Muscle layer of duodenum (tissue), 2 donors: ENCODE measurements around the gene RPS6KA5.
A peak's percentile ranks its signal among the peaks of the same experiment; 100 is the strongest.
"Not testable (repeated sequence)": the region's sequence is repeated elsewhere in the genome, so short reads cannot be mapped to it uniquely, and the experiment has no call there.

Source experiments
- H3K27ac ChIP-seq: one replicate; pipeline ENCODE4 v1.7.0; 2013; ENCODE audit warnings: mild to moderate bottlenecking, low read length
- H3K27me3 ChIP-seq: one replicate; pipeline ENCODE4 v1.7.0; 2013; ENCODE audit warnings: low read depth, mild to moderate bottlenecking, control low read depth, low read length
- H3K36me3 ChIP-seq, 2 donors: one replicate each; pipeline ENCODE4 v1.7.0; 2013; ENCODE audit warnings: low read length in 2 of 2, control low read depth in 1 of 2, mild to moderate bottlenecking in 1 of 2; ENCODE audit not compliant: insufficient read depth in 2 of 2, control insufficient read depth in 1 of 2
- H3K4me1 ChIP-seq, 2 donors: one replicate each; pipeline ENCODE4 v1.7.0; 2013; ENCODE audit warnings: low read length in 2 of 2, mild to moderate bottlenecking in 2 of 2, control low read depth in 1 of 2, moderate library complexity in 1 of 2; ENCODE audit not compliant: insufficient read depth in 2 of 2, control insufficient read depth in 1 of 2
- H3K4me3 ChIP-seq, 2 donors: one replicate each; pipeline ENCODE4 v1.7.0; 2013; ENCODE audit warnings: low read length in 2 of 2, low read depth in 1 of 2, mild to moderate bottlenecking in 1 of 2
- H3K9me3 ChIP-seq, 2 donors: one replicate each; pipeline ENCODE4 v1.7.0; 2013; ENCODE audit warnings: low read length in 2 of 2, control low read depth in 1 of 2, mild to moderate bottlenecking in 1 of 2; ENCODE audit not compliant: control insufficient read depth in 1 of 2
- donor health status: healthy.

The RPS6KA5 gene

DNA sequence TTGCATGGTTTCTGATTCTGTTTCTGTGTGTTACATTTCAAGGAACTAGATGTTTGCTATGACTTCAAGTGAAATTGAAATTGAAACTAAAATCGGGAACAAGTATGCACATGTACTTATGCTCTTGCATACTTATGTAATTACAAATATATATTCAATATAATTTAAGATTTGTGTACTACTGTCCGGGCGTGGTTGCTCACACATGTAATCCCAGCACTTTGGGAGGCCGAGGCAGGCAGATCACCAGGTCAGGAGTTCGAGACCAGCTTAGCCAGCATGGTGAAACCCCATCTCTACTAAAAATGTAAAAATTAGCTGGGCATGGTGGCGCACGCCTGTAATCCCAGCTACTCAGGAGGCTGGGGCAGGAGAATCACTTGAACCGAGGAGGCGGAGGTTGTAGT is 37.8 kb downstream of the RPS6KA5 start:
- H3K9me3 ChIP-seq, H3K27me3 ChIP-seq, H3K36me3 ChIP-seq: not testable (repeated sequence)
- Histone ChIP-seq H3K4me1 (peaks cover 0 to 16% of the 10 kb centered on the region in 2 donors), H3K4me3 (peak overlapping the region; percentile 44 to 62), H3K27ac (peak overlapping the region; percentile 86)

DNA sequence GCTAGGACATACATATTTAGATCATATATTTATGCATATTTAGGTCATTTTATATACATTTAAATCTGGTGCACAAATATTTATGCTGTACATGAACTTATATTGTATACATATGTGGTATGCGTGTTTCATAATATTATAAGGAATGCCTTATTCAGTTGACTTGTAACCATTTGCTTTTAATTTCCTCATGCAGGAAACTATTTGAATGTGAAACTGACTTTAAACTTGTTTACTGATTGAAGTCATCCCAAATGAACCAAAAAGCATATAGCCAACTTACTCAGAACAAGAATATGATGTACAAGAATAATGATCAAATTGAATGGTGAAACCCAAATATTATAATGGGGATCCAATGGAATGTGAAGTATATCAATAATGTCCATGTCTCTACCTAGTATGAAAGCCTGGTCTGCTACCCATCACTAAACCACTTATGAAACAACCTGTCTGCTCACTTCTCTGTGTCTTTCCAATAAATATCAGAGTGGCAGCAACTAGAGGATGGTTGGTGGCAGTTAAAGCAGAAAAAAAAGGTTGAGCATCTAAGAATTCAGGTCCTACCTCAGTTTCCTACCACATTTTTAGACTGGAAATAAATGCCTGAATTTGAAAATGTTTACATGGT is 38.3 kb downstream of the RPS6KA5 start:
- H3K27ac ChIP-seq, result peak overlapping the region; percentile 86
- no peaks in the 10 kb centered on the region for H3K36me3 ChIP-seq

DNA sequence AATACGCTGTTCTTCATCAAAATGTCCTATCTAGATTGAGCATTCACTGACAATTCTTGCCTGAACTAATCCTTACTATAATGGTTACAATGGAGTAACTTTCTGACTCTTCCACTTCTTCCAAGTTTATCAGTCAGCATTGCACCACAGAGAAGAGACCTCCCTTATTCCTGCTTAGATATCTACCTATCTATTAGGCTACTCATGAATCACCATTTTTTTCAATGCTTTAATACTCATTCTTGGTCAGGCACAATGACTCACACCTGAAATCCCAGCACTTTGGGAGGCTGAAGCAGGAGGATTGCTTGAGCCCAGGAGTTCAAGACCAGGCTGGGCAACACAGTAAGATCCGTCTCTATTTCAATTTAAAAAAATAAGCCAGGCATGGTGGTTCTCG is 39.3 kb downstream of the RPS6KA5 start:
- peak overlapping the region; percentile 6 for H3K27ac ChIP-seq
- H3K9me3 ChIP-seq, result no peaks in the 10 kb centered on the region
- H3K4me3 ChIP-seq, result no peak overlapping the region
- H3K27me3 ChIP-seq, result no peaks in the 10 kb centered on the region
- H3K4me1 ChIP-seq, result peaks cover 0 to 8% of the 10 kb centered on the region in 2 donors
- no peaks in the 10 kb centered on the region for H3K36me3 ChIP-seq

More for the DNA sequence above, 38.3 kb downstream of the RPS6KA5 start:
- Histone ChIP-seq H3K27me3 (no peaks in the 10 kb centered on the region), H3K4me3 (peak overlapping the region; percentile 44 to 62), H3K9me3 (no peaks in the 10 kb centered on the region), H3K4me1 (peaks cover 0 to 16% of the 10 kb centered on the region in 2 donors)

DNA sequence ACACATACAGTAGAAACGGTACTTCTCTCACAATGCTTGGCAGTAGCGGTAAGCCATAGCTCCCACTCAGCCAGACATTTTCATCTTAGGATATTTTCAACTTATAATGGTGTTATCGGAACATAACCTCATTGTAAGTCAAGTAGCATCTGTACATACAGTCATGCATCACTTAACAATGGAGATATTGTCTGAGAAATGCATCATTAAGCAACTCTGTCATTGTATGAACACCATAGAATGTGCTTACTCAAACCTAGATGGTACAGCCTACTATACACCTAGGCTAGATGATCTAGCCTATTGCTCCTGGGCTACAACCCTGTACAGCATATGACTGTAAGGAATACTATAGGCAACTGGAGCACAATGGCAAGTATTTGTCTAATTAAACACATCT is 40.8 kb downstream of the RPS6KA5 start:
- Histone ChIP-seq H3K4me1 (peaks cover 0 to 12% of the 10 kb centered on the region in 2 donors), H3K36me3 (no peaks in the 10 kb centered on the region), H3K27me3 (no peaks in the 10 kb centered on the region), H3K9me3 (no peaks in the 10 kb centered on the region), H3K27ac (no peak overlapping the region), H3K4me3 (no peak overlapping the region)

DNA sequence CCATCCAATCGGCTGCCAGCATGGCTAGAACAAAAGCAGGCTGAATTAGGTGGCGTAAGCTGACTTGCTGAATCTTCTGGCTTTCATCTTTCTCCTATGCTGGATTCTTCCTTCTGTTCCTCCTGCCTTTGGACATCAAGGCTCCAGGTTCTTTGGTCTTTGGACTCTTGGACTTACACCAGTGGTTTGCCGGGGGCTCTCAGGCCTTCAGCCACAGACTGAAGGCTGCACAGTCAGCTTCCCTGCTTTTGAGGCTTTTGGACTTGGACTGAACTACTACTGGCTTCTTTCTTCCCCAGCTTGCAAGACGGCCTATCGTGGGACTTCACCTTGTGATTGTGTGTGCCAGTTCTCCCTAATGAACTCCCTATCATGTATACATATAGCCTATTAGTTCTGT is 42.0 kb downstream of the RPS6KA5 start:
- Histone ChIP-seq H3K4me3 (no peak overlapping the region), H3K9me3 (no peaks in the 10 kb centered on the region), H3K27ac (no peak overlapping the region)

GRCh38 chr14:91016800-91017410 is 43.5 kb downstream of the RPS6KA5 start:
- H3K9me3 ChIP-seq, result no peaks in the 10 kb centered on the region
- H3K4me1 ChIP-seq, result peaks cover 8 to 25% of the 10 kb centered on the region in 2 donors
- H3K27me3 ChIP-seq, result no peaks in the 10 kb centered on the region
- H3K36me3 ChIP-seq, result no peaks in the 10 kb centered on the region
- H3K4me3 ChIP-seq, result no peak overlapping the region
- H3K27ac ChIP-seq, result no peak overlapping the region

More for the DNA sequence above, 42.0 kb downstream of the RPS6KA5 start:
- Histone ChIP-seq H3K27me3 (no peaks in the 10 kb centered on the region), H3K4me1 (peaks cover 0 to 18% of the 10 kb centered on the region in 2 donors), H3K36me3 (no peaks in the 10 kb centered on the region)

- Histone ChIP-seq H3K4me3 (no peak overlapping the region), H3K36me3 (no peaks in the 10 kb centered on the region), H3K27ac (peak overlapping the region; percentile 16), H3K27me3 (no peaks in the 10 kb centered on the region), H3K4me1 (peaks cover 8 to 22% of the 10 kb centered on the region in 2 donors), H3K9me3 (no peaks in the 10 kb centered on the region)
Observed at GRCh38 chr14:91015435-91015834, 45.0 kb downstream of the RPS6KA5 start.

DNA sequence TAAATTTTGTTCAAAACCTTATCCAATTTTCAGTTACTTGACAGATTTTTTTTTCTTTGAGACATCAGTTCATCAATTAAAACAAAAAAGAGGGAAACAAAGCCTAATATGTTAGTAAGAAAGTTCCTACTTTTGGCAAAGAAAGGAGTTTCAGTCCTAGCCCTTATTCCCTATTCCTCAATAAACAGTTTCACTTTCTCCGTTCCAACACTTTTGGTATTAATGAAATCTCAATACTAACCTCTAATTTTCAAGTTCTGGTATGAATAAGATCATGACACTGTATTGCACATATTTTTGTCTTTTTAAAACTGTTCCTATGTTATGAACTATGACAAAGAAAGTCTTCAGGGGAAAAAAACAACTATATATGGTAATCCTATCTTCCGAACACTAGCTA is 48.4 kb downstream of the RPS6KA5 start:
- no peaks in the 10 kb centered on the region for H3K27me3 ChIP-seq
- no peaks in the 10 kb centered on the region for H3K36me3 ChIP-seq
- H3K27ac ChIP-seq, result peak overlapping the region; percentile 52
- H3K4me1 ChIP-seq, result peaks cover 11 to 33% of the 10 kb centered on the region in 2 donors
- peak overlapping the region in 1 of 2 donors; percentile 47 for H3K4me3 ChIP-seq
- no peaks in the 10 kb centered on the region for H3K9me3 ChIP-seq

DNA sequence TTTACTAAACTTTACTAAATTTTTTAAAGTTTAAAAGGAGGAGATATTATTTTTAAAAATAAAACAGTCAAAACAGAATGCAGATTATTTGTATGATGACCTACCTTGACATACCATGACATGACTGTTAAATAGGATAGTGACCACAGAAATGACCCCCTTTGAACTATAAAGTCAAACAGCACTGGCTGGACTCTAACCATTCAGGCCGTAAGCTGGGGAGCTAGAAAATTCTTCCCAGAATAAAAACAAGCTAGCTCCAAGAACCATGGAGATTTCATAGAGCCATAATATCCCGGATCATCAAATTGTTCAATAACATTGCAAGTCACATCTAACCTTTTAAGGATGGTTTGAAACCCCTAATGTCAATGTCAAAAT is 50.3 kb downstream of the RPS6KA5 start:
- H3K27ac ChIP-seq, result no peak overlapping the region
- H3K27me3 ChIP-seq, result no peaks in the 10 kb centered on the region
- no peaks in the 10 kb centered on the region for H3K9me3 ChIP-seq
- H3K36me3 ChIP-seq, result no peaks in the 10 kb centered on the region
- peaks cover 11 to 33% of the 10 kb centered on the region in 2 donors for H3K4me1 ChIP-seq
- H3K4me3 ChIP-seq, result no peak overlapping the region

DNA sequence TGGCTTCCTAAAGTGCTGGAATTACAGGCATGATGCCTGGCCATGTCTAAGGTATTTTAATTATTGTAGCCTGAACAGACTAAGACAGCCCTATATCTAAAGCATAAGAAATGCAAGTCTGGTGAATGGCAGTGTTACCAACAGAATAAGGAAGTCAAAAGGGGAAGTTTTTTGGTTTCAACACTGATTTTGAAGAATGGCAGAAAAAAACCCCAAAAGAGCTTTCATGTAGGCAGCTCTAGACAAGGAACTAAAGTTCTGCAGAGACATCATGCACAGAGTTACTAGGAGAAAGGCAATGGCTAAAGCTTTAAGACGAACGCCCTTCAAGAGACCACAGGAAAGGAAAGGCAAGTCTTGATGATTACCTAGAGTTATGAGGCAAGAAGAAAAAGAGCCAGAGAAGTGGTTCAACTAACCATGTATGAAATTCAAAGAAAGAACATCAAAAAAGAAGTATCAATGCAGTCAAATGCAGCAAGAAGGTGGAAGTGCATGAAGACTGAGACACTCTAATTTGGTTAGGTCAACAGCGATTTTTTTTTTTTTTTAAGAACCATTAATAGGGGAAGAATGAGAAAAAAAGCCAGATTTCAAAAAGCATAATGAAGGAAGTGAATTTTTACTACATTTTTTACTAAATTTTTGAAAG is 50.8 kb downstream of the RPS6KA5 start:
- Histone ChIP-seq H3K27ac (peak overlapping the region; percentile 16), H3K9me3 (no peaks in the 10 kb centered on the region), H3K4me3 (no peak overlapping the region), H3K27me3 (no peaks in the 10 kb centered on the region), H3K36me3 (no peaks in the 10 kb centered on the region), H3K4me1 (peaks cover 11 to 35% of the 10 kb centered on the region in 2 donors)

DNA sequence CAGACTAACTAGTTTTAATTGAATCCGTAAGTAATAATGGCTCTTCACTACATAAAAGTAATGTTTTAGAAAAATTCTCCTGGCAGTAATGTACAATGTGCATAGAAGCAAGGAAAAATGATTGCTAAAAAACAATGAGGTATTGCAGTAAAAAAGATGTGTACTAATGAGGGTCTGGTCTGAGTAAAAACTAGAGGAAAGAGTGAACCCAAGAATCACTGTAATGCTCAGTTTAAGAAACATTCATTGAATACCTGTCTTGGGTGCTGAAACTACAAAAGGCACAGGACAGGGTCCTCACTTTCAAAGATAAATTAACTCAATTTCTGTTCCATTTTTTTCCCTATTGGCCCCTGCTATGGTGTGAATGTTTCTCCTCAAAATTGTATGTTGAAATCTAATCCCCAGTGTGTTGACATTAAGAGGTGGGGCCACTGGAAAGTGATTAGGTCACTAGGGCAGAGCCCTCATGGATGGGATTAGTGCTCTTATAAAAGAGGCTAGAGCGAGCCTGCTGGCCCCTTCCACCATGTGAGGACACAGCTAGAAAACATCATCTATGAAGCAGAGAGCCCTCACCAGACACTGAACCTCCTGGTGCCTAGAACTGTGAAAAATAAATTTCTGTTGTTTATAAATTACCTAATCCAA is 51.6 kb downstream of the RPS6KA5 start:
- no peak overlapping the region for H3K4me3 ChIP-seq
- no peaks in the 10 kb centered on the region for H3K36me3 ChIP-seq
- peak overlapping the region; percentile 16 for H3K27ac ChIP-seq
- H3K9me3 ChIP-seq, result no peaks in the 10 kb centered on the region
- H3K4me1 ChIP-seq, result peaks cover 11 to 33% of the 10 kb centered on the region in 2 donors
- H3K27me3 ChIP-seq, result no peaks in the 10 kb centered on the region
